ENCODE measurements around the gene JMJD6.

- TF ChIP-seq, protein P1, sequence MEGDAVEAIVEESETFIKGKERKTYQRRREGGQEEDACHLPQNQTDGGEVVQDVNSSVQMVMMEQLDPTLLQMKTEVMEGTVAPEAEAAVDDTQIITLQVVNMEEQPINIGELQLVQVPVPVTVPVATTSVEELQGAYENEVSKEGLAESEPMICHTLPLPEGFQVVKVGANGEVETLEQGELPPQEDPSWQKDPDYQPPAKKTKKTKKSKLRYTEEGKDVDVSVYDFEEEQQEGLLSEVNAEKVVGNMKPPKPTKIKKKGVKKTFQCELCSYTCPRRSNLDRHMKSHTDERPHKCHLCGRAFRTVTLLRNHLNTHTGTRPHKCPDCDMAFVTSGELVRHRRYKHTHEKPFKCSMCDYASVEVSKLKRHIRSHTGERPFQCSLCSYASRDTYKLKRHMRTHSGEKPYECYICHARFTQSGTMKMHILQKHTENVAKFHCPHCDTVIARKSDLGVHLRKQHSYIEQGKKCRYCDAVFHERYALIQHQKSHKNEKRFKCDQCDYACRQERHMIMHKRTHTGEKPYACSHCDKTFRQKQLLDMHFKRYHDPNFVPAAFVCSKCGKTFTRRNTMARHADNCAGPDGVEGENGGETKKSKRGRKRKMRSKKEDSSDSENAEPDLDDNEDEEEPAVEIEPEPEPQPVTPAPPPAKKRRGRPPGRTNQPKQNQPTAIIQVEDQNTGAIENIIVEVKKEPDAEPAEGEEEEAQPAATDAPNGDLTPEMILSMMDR (IDR thresholded peaks at IDR 0.05 in 8 of 11, conservative IDR thresholded peaks at IDR 0.05 in 3 of 11): no peak
- TF ChIP-seq POLR2A (IDR thresholded peaks at IDR 0.05): no peak
Measured at GRCh38 chr17:76709077-76709950, 17.1 kb downstream of the JMJD6 start.
